ENCODE results near the gene JPH2.
A peak's percentile ranks its signal among the peaks of the same experiment; 100 is the strongest.

Gene JPH2

GRCh38 chr20:44080646-44081267 lies 106.2 kb downstream of the JPH2 start:
- peak; percentile 60 to 61 for DNase-seq (ENCODE audit: low read depth in 1 of 2, low spot score in 1 of 2)

- no peak for DNase-seq (ENCODE audit: low read depth in 1 of 2, low spot score in 1 of 2)
Observed at GRCh38 chr20:44080064-44080463, 106.9 kb downstream of the JPH2 start.

GRCh38 chr20:44079291-44079690 lies 107.7 kb downstream of the JPH2 start:
- no peak for DNase-seq (ENCODE audit: low read depth in 1 of 2, low spot score in 1 of 2)

GRCh38 chr20:44075950-44076232 lies 111.1 kb downstream of the JPH2 start:
- DNase-seq (ENCODE audit: low read depth in 1 of 2, low spot score in 1 of 2) = no peak

GRCh38 chr20:44075191-44075949 lies 111.6 kb downstream of the JPH2 start:
- DNase-seq (ENCODE audit: low read depth in 1 of 2, low spot score in 1 of 2) = no peak

GRCh38 chr20:44074252-44075151 lies 112.5 kb downstream of the JPH2 start:
- no peak for DNase-seq (ENCODE audit: low read depth in 1 of 2, low spot score in 1 of 2)

- no peak for DNase-seq (ENCODE audit: low read depth in 1 of 2, low spot score in 1 of 2)
Observed at GRCh38 chr20:44073675-44074071, 113.3 kb downstream of the JPH2 start.

GRCh38 chr20:44073011-44073674 lies 113.8 kb downstream of the JPH2 start:
- DNase-seq (ENCODE audit: low read depth in 1 of 2, low spot score in 1 of 2) = no peak

GRCh38 chr20:44072384-44072783 lies 114.6 kb downstream of the JPH2 start:
- no peak for DNase-seq (ENCODE audit: low read depth in 1 of 2, low spot score in 1 of 2)

GRCh38 chr20:44071526-44072111 lies 115.4 kb downstream of the JPH2 start:
- DNase-seq (ENCODE audit: low read depth in 1 of 2, low spot score in 1 of 2) = no peak

GRCh38 chr20:44071057-44071456 lies 115.9 kb downstream of the JPH2 start:
- DNase-seq (ENCODE audit: low read depth in 1 of 2, low spot score in 1 of 2) = no peak

GRCh38 chr20:44070139-44070900 lies 116.7 kb downstream of the JPH2 start:
- no peak for DNase-seq (ENCODE audit: low read depth in 1 of 2, low spot score in 1 of 2)

GRCh38 chr20:44069203-44070011 lies 117.6 kb downstream of the JPH2 start:
- peak; percentile 23 to 26 for DNase-seq (ENCODE audit: low read depth in 1 of 2, low spot score in 1 of 2)

GRCh38 chr20:44068316-44069201 lies 118.4 kb downstream of the JPH2 start:
- DNase-seq (ENCODE audit: low read depth in 1 of 2, low spot score in 1 of 2) = no peak

GRCh38 chr20:44067650-44068081 lies 119.3 kb downstream of the JPH2 start:
- no peak for DNase-seq (ENCODE audit: low read depth in 1 of 2, low spot score in 1 of 2)

GRCh38 chr20:44066645-44067606 lies 120.1 kb downstream of the JPH2 start:
- no peak for DNase-seq (ENCODE audit: low read depth in 1 of 2, low spot score in 1 of 2)
